ENCODE results near the gene HERPUD1.

DNA sequence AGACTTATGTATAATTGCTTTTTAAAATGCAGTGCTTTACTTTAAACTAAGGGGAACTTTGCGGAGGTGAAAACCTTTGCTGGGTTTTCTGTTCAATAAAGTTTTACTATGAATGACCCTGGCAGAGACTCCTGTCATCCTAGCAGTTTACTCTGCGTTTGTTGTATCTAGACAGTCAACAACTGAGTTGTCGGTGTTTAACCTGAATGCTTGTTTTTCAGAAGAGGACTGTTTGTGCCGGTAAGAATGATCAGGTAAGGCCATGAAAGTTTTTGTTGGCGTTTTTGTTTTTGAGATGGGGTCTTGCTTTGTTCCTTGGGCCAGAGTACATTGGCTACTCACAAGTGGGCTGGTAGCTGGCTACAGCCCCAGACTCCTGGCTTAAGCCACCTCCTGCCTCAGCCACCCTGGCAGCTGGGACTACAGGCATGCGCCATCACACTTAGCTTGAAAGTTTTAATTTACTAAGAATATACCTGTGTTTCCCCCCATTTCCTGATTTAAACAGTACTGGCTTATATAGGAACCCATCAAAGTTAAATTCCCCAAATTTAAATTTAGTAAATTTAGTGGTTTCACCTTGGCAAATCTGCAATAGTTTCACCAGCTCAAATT lies 11.9 kb downstream of the HERPUD1 start:
- no peak for TF ChIP-seq CTCF (IDR thresholded peaks at IDR 0.05)
- TF ChIP-seq POLR2AphosphoS5 (IDR thresholded peaks at IDR 0.05; ENCODE audit: insufficient read depth in 1 of 2, low read depth in 1 of 2): no peak

Measured in vagina (tissue), 2 donors.